ENCODE data around the gene MSX2.

GRCh38 chr5:174727794-174728680 lies 3.7 kb downstream of the MSX2 start:
- TF ChIP-seq CTCF (IDR thresholded peaks at IDR 0.05) (no peak), POLR2A (IDR thresholded peaks at IDR 0.05) (no peak), EP300 (IDR thresholded peaks at IDR 0.05) (no peak)

All from tibial nerve (tissue), 4 donors.